Fibroblast of the conjunctiva (primary cell): ENCODE data around the gene RUBCNL.
"Not testable (repeated sequence)": the region's sequence is repeated elsewhere in the genome, so short reads cannot be mapped to it uniquely, and the experiment has no call there.

Experiments used
- DNase-seq: peaks from one replicate; pipeline ENCODE4 v3.0.0-alpha.2; 2010; ENCODE audit warnings: low read depth

RUBCNL gene

DNA sequence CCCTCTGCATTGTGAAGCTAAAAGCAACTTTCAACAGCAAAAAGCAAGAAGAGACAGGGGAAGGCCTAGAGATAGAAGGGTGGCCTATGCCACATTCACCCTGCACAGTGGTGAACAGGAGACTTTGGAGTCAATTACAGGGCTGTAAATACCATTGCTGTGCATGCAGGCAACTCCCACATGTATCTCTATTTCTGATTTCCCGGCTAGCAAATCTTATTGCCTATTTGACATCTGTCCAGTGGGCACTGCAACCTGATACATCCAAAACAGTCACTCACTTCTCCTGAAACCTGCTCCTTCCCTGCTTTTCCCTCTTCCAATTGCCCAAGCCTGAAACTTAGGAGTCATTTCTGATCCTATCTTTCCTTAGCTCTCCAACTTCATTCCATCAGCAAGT, 13.4 kb downstream of the RUBCNL start:
- DNase-seq = no peak

DNA sequence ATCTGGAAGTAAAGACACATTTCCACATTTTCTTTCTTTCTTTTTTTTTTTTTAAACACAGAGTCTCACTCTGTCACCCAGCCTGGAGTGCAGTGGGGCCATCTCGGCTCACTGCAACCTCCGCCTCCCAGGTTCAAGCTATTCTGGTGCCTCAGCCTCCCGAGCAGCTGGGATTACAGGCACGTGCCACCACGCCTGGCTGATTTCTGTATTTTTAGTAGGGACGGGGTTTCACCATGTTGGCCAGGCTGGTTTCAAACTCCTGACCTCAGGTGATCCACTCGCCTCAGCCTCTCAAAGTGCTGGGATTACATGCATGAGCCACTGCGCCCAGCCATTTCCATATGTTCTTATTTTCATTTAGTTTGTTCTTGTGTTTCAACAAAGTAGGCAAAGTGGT, 14.1 kb downstream of the RUBCNL start:
- DNase-seq = not testable (repeated sequence)

DNA sequence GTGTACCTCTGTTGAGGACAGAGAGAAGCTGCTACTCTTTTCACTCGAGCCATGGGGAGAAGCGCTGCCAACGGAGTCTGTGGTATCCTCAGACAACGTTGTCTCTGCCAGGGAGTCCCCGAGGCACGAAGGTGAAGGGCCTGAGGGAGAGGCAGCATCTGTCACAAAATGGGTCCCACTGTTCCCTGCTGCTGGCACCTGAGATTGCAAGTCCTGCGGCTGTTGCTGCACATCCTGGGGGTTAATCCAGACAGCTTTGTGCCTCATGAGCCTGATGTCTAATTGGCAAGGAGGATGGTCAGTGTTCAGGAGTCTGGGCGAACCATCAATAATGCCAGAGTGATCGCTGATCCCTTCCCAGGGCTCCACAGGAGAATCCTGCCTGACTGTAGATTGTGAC, 15.0 kb downstream of the RUBCNL start:
- DNase-seq = no peak

DNA sequence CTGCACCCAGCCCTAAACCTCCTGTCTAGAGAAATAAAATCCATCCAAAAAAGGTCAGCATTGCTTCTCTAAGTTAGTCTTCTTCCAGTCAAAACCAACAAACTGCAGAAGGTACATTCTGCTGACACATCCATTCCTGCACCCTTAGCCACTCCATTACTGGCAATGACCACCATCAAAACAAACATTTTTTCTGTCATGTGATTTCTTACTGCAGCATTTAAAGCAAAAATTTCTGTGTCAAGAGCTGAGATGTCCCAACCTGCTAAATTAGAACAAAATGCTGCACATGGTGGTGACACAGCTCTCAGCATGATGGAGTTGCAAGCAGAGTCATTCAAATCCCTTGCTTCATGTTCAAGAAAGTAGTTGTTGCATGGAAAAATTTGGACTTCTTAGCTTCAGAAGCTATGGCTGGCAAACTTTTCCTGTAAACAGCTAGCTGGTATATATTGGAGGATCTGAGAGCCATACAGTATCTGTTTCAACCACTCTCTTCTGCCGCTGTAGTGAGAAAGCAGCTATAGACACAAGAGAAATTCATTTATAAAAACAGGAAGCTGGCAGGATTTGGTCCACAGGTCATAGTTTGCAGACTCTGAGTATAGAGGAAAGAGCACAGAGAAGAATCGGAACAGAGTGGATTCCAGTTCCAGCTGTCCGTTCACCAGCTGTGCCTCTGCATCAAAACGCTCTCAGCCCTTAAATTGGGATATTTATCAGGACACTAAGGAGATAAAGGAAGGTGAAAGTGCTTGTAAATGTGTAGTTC, 17.4 kb downstream of the RUBCNL start:
- peak; percentile 75 for DNase-seq

DNA sequence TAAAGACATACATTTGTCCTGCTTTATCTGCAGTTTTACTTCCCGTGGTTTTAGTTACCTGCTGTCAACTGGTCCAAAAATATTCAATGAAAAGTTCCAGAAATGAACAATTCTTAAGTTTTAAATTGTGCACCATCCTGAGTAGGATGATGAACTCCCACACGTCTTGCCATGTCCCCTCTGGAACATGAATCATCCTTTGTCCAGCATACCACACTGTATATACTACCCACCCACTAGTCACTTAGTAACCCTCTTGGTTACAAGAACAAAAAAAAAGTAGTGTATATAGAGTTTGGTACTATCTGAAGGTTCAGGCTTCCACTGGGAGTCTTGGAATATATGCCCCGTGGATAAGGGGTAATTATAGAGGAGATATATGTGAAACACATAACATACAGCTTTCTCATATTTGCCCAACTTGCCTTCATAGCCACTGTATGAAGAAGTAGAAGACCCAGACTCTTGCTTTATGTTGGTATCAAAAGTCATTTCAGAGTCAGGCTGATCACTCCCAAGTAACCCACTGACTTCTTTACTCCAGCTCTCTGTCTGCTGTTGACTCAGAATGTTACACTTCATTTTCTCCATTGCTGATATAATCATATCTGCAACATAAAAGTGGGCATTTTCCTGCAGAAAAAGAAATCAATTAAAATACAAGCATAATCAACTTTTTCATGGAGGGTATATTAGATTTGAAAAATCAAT, 19.3 kb downstream of the RUBCNL start:
- no peak for DNase-seq

DNA sequence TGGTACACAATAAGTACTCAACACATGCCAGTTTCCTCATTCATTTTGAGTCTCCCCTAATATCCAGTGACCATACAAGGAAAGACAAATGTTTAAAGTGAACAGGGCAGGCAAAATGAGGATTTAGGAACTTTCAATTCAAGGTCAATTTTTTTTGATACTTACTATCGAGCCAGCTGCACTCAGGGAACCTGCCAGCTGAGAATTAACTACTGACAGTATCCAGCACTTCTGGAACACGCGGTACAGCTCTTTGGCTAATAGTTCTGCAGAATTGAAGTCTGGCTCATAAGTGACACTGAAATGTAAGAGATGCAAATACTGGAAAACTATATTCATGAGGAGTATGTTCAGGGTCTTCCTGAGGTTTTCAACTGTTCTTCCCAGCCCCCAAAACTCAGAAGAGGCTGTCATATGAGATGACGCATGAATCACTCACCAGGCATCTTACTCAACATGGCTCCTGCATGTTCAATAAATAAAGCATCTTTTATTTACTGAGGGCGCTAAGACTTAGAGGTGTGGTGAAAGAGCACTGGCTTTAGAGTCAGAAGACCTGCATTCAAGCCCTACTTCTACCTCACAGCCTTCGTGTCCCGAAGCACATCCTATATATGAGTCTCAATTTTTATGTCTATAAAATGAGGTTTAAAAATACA, 25.6 kb downstream of the RUBCNL start:
- DNase-seq = no peak

DNA sequence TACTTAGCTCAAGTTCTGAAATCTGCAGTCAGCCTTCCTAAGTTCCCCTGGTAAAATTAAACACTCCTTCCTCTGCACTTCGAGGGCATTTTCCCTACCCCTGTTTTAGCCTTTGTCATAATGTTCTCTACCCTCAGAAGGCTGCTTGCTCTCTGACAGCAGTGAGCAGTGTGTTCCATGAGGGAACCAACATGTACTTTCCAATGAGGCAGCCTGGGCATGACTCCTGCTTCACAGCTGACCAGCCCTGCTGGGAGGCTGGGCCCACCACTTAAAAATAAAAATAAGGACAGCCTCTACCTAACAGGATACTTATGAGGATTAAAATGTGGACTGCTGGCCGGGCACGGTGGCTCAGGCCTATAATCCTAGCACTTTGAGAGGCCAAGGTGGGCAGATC, 26.4 kb downstream of the RUBCNL start:
- DNase-seq = no peak

DNA sequence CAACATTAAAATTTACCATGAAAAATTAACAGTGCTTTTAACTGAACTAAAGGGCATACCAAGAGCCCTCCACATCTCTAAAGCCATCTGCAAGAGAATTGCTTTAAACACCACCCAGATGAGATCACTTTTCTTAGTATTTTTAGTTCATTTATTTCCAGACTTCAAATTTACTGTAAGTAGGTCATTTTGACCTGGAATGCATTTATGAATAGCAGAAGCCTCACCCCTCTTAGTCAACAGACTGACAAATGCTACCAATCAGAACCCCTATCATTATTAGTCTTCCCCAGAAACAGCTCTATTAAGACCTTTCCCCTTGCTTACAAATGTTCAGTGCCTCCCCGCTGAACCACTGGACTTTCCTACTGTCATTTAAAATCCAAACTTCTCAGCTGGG, 27.3 kb downstream of the RUBCNL start:
- DNase-seq = peak; percentile 13

DNA sequence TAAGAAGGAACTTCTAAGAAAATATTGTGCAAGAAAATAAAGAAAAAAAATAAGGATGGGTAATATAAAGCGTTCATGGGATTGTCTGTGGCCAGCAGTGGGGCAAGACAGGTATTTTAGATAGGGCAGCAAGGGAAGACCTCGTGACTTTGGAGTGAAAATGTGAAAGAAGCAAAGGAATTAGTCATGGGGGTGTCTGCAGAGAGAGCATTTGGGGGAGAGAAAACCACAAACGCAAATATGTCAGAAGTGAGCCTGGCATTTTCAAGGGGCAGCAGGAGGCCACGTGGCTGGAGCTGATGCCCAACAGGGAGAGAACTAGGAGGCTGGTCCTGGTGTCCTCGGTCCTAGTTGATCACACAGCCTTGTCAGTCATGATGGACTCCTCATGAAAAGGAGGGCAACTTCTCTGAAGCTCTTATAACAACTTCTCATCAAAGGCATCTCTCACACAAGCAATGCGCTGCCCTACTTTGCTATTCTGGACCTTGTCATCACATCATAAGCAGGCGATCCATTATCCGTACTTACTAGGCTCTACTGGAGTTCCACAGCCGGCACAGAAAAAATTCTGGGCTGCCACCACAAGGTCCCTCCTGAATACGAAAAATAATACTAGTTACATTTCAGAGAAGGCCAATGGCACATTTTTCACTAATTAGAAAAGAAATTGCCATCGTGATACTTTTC, 31.0 kb downstream of the RUBCNL start:
- DNase-seq = no peak

DNA sequence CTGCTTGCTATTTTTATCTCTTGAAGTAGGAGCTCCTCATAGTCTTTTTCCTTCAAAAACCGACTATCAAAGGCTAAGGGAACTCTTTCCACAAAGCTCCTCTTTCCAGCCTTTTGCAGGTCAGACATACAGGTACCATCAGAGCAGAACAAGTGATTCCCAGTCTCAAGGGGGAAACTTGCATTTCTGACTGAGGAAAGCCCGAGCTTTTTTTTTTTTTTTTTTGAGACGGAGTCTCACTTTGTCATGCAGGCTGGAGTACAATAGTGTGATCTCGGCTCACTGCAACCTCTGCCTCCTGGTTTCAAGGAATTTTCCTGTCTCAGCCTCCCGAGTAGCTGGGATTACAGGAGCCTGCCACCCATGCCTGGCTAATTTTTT, 32.0 kb downstream of the RUBCNL start:
- no peak for DNase-seq

DNA sequence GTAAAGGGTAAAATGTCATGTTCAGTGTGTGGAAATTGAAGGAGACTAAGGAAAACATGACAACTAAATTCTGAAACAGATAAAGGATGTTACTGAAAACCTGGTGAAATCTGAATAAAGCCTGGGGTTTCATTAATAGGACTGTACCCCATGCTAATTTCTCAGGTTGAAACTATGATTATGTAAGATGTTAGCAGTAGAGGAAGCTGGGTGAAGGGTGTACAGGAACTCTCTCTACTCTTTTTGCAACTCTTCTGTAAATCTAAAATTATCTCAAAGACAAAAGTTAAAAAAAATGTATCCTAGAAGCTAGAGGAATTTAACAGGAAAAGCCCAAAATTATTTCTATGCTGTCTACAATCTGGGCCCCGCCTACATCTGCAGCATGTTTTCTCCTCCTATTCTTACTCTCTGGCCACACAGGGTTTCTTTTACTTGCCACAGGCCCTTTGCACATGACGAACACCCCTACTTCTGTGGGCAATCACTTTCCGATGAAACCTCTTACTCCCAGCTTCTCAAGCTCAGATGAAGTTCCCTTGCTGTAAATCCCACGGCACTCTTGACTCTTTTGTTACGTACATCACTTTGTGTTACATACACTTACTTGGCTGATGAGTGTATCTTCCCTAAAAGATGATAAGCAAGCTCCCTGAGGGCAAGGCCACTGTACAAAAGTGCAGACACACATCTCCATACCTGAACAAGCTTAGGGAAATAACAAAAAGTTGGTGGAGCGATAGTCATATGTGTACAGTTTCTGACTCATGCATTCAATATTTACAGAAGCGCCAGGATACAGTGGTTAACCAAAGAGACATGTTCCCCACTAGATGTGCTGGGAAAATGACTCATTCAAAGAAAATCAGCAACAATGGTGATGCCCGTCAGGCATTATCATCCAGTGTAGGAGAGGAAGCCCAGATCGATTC, 32.6 kb downstream of the RUBCNL start:
- DNase-seq = peak; percentile 86

DNA sequence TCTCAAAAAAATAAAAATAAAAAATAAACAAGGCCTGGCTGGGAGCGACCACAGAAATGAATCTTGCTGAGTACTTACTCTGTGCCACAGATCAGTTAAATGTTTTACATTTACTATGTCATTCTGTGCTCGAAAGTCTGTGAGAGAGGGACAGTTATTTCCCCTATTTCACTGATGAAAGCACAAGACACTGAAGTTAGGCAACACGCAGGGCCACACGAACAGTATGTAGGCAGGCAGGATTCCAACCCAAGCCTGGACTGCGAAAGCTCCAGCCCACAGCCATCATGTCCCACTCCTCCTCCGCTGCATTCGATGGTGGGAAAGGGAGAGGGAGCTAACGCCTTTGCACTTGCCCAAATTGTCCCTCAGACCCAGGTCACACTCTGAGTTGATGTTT, 34.2 kb downstream of the RUBCNL start:
- DNase-seq = no peak

DNA sequence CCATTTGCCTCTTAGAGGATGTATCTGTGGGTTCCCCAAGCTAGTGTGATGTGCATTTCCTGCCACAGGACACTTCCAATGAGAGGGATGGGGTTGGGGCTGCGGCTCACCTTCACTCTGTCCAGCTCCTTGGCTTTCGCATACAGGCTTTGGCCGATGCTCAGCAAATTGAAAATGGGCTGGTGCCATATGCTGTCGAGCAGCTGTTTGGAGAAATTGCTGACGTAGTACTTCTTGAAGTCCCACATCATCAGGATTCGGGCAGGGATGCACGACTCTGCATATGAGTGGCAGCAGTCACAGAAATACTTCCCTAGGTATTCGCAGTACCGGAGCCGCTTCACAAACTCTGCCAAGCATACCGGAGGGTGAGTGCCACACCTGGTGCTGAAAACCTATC, 37.0 kb downstream of the RUBCNL start:
- no peak for DNase-seq

DNA sequence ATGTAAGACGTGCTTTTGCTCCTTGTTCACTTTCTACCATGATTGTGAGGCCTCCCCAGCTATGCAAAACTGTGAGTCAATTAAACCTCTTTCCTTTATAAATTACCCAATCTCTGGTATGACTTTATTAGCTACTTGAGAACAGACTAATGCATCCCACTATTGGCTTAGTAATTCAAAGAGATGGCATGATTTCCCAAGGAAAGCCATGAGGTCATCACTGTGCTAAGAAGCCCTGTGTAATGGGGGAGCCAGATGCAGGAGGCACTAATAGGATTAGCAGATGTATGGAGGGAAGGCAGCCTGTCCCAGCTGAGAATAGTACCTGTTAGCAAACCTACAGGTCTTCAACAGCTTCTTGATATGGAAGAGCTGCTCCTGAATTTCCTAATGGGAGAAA, 38.1 kb downstream of the RUBCNL start:
- DNase-seq = no peak

DNA sequence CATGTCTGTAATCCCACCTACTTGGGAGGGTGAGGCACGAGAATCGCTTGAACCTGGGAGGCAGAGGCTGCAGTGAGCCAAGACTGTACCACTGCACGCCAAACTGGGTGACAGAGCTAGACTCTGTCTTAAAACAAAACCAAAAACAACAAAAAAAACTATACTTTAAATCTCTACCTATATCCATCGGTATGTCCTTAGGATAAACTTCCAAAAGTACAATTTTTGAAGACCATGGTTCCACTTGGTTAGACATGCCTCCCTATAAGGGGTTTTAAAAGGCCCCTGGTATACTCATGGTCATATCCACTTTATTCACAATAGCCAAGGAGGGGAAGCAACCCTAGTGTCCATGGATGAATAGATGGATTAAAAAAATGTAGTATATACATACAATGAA, 39.8 kb downstream of the RUBCNL start:
- no peak for DNase-seq

DNA sequence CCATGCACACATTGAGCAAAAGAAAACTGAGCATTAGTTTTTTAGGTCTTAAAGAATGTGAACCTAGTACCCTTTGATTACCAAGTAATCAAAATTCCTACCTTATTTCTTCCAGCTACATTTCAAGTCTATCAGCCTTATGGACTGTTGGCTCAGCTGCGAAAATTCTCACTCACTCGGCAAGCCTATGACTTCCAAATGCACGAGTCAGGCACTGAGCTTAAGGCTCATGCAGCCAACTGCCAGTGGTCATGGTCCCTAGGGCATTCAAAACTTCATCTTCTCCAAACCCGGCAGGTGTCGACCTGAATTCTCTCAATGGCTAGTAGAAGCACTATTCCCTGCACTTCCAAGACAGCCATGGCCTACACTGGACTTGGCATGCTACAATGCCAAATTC, 41.2 kb downstream of the RUBCNL start:
- DNase-seq = no peak

DNA sequence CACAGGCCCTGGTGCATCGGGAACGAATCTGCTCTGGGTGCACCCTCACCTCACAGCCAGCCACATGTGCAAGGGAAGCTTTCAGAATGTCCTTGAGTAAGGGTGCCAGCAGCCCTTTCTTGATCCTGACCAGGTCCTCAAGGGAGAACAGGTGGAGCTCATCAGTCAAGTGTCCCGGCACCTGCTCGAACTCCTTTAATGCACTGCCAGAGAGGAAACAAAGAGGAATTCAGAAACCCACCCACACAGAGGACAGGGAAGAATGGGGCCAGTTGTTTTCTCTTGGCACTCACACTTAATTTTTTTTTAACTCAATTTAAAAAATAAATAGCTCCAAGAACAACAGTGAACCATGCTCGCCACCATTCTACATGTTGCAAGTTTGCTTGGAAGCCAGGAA, 41.7 kb downstream of the RUBCNL start:
- no peak for DNase-seq

DNA sequence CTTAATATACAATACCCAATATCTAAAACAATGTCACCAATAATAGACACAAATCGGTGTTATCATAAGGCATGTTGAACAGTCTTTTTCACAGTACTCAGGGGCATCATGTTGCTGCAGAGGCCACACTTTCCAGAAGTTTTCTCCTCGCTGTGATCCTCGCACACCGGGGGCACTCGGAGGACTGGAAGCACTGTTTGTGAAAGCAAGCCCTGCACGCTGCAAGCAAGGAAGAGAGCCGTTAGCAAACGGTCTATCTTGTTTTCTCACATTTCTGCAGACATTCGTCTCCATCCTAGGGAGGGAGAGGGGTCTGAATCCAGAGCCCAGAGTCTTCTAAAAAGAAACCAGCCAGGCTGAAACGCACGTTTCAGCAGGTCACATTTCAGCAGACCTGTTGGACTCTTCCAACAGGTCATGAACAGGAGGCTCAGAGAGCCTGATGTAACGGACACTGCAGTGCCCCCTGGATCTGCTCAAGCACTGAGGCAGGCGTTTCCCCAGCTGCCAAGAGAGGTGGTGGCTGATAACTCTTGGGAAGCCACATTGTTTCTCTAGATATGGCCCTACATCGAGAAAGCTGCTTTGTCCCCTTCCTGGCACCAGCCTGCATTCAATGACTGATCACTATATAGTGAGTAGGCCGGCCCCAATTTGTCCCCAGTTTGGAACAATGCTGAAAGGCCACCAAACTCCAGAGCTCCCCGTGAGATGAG, 43.6 kb downstream of the RUBCNL start:
- DNase-seq = no peak

DNA sequence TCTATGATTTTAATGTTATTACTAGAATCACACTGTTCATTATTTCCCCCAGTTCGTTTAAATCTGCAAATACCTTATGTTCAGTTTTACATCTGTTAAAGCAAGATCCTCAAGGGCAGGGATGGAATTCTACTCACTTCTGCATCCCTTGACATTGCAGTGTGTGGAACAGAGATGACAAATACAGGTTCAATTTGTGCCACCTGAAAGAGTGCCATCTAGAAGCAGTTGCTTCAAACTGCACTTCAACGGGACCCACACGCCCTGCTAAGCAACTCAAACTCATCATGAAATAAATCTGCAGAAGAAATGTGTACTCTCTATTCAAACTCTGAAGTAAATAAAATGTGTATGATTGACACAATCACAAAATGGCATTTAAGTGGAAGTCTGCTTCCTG, 44.5 kb downstream of the RUBCNL start:
- DNase-seq = no peak

DNA sequence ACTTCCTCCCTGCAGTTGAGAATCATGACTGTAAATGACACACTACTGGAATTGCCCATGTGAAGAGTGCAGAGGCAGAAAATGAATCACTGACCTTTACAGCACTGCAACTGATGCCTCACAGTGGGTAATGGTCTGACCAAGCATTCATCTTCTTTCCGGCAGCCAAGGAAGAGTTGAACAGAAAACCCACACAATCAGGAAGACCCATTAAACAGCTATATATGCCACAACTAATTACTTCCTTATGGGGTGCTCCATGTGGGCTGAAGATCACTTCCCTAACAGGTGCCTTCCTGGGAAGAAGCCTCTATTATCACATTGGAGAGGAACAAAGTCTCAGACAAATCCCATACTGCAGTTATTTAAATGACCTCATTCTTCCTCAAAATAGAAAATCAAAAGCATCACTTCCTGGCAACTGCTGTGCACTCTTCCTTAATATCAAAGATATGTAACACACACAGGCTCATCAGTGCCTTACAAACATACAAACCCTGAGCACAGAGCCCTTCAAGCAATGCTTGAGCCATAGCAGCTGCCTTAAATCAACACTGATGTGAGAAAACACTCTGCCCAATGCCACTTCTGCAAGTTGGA, 45.8 kb downstream of the RUBCNL start:
- peak; percentile 20 for DNase-seq
